ENCODE measurements around the gene MRM3. TPM values are rescaled to one million over a fixed set of nuclear protein-coding genes. Genes with fewer than 3 reads are reported as not detected.

Gene MRM3
- total and polyA plus RNA-seq, 2 donors (not counting 3 experiments of a cell fraction or from before 2014, with no cell fraction given): 17.1 to 19.2 TPM

GRCh38 chr17:742147-742793 lies 39.9 kb upstream of the MRM3 start:
- no peak for FAIRE-seq
- peaks cover 17 to 54% of the 10 kb centered on the region in 2 experiments for H3K36me3 ChIP-seq (ENCODE audit: control insufficient read depth in 2 of 2, extremely low read depth in 1 of 2, insufficient read depth in 2 of 2, low read length in 2 of 2)
- H3K9me1 ChIP-seq (replicated peaks; ENCODE audit: control insufficient read depth, extremely low read depth, insufficient read depth, low read length): no peaks in the 10 kb centered on the region
- H2AFZ ChIP-seq (ENCODE audit: low read depth, low read length): no peak overlapping the region
- intact Hi-C loops (cut with micrococcal nuclease) (no loop called here), dilution Hi-C loops (cut with MboI; ENCODE audit: extremely low pct_ligation_motif_present, low sequenced_read_pairs) (no loop called here)
- no peaks in the 10 kb centered on the region for H3K9me3 ChIP-seq (replicated peaks; ENCODE audit: control insufficient read depth, insufficient read depth, low read length)
- no peak overlapping the region for H3K4me2 ChIP-seq (ENCODE audit: insufficient read depth, low read length)
- no peaks in the 10 kb centered on the region for H3K4me1 ChIP-seq (ENCODE audit: control insufficient read depth, extremely low read depth, insufficient read depth, low read length)
- no peak overlapping the region for H3K4me3 ChIP-seq (replicated peaks in 1 of 3; ENCODE audit: insufficient read depth in 1 of 3, low read depth in 1 of 3, low read length in 3 of 3)
- TSS peak; percentile 12 for BruUV-seq (replicated peaks)
- H3K79me2 ChIP-seq (ENCODE audit: control insufficient read depth, insufficient read depth, low read length): peaks cover 35% of the 10 kb centered on the region
- no peak overlapping the region for H3K9ac ChIP-seq (replicated peaks; ENCODE audit: extremely low read depth, insufficient read depth, low read length)
- no peak overlapping the region for H3K27ac ChIP-seq (ENCODE audit: insufficient read depth, low read depth, low read length)
- ChIA-PET POLR2A (no interaction called here), CTCF (interaction anchor here (0.6 to 1.4 kb wide), 4 partner anchors 10 to 330 kb away, joined by 3 to 4 read pairs (median 4); no protein-coding TSS in a partner anchor)
- TF ChIP-seq FOS (IDR thresholded peaks at IDR 0.05; ENCODE audit: borderline replicate concordance, insufficient read depth, low read length): no peak
- no peak for TF ChIP-seq JUN (IDR thresholded peaks at IDR 0.05; ENCODE audit: borderline replicate concordance, insufficient read depth, insufficient read length, low read depth)
- TF ChIP-seq POLR2A (IDR thresholded peaks at IDR 0.05; ENCODE audit: low read depth, low read length): no peak
- no peak for TF ChIP-seq MAX (IDR thresholded peaks at IDR 0.05; ENCODE audit: insufficient read depth, insufficient read length)
- TF ChIP-seq EZH2 (IDR thresholded peaks at IDR 0.05; ENCODE audit: borderline replicate concordance, low read depth, low read length, severe bottlenecking): no peak
- no peak for TF ChIP-seq GATA2 (IDR thresholded peaks at IDR 0.05; ENCODE audit: insufficient read depth, insufficient read length, low read depth, low read length)
- no peak for TF ChIP-seq CTCF (IDR thresholded peaks at IDR 0.05; ENCODE audit: extremely low read depth in 1 of 2, insufficient read depth in 1 of 2, low read depth in 1 of 2, low read length in 2 of 2)
- no peak for TF ChIP-seq POLR2AphosphoS5 (IDR thresholded peaks at IDR 0.05; ENCODE audit: insufficient read depth, low read depth, low read length)
- TF ChIP-seq MYC (IDR thresholded peaks at IDR 0.05; ENCODE audit: low read depth, low read length): no peak
- no peaks in the 10 kb centered on the region for H4K20me1 ChIP-seq (replicated peaks; ENCODE audit: control insufficient read depth, extremely low read depth, insufficient read depth, low read length)
- H3K27me3 ChIP-seq (ENCODE audit: control insufficient read depth in 2 of 2, insufficient read depth in 2 of 2, low read length in 2 of 2): no peaks in the 10 kb centered on the region
- no peak for DNase-seq (ENCODE audit: low read depth, low spot score)
